ENCODE measurements around the gene IQGAP2.

The IQGAP2 gene

DNA sequence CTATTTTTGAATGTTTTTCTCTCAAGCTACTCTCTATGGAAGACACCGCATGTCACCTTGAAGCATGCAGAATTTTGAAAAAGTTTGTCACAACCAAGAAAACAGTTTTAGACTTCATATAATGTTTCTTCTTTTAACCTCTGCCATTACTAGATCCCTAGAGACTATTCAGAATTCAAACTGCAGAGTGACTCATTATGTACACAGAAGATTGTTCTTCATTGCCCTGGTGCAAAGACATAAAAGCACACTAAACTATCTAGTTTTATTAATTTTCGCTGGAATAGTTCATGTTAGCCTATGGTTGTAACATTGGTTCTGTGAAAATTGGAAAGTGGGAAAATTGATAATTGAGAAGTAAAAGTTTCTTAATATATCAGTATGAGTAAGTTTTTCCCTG lies 201.8 kb downstream of the IQGAP2 start:
- no peaks in the 10 kb centered on the region for H3K36me3 ChIP-seq (ENCODE audit: control insufficient read depth, insufficient read depth, low read length)
- no peak for DNase-seq (ENCODE audit: extremely low read depth, insufficient read length)
- TF ChIP-seq CTCF (IDR thresholded peaks at IDR 0.05; ENCODE audit: insufficient read depth, low read length, poor library complexity, severe bottlenecking): no peak

DNA sequence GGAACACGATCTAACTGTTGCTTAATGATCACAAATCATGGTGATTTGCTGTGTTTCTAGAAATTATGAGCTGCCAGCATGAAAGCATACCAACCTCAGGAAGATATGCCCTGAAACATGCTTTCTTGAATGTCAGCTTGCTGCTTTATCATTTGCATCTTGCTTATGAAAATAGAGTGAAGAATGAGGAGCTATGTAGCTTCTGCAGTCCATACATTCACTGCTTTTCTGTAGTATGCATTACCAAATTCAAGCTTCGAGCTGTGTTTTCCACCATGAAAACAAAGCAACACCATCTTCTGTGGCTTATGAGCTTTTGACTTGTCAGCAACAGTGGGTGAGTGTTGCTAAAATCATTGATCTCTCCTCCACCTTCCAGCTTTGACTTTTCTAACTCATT lies 203.6 kb downstream of the IQGAP2 start:
- H3K36me3 ChIP-seq (ENCODE audit: control insufficient read depth, insufficient read depth, low read length): peaks cover 1% of the 10 kb centered on the region; the same call in 1 of the 2 replicates
- H3K4me3 ChIP-seq (replicated peaks; ENCODE audit: low read depth, low read length): no peak overlapping the region
- DNase-seq (ENCODE audit: extremely low read depth, insufficient read length): no peak
- H3K27me3 ChIP-seq (replicated peaks; ENCODE audit: control insufficient read depth, insufficient read depth, low read length): no peaks in the 10 kb centered on the region
- no peak for TF ChIP-seq CTCF (IDR thresholded peaks at IDR 0.05; ENCODE audit: insufficient read depth, low read length, poor library complexity, severe bottlenecking)

More for the DNA sequence above, 201.8 kb downstream of the IQGAP2 start:
- no peak overlapping the region for H3K4me3 ChIP-seq (replicated peaks; ENCODE audit: low read depth, low read length)
- H3K27me3 ChIP-seq (replicated peaks; ENCODE audit: control insufficient read depth, insufficient read depth, low read length): no peaks in the 10 kb centered on the region

- Histone ChIP-seq H3K4me3 (replicated peaks; ENCODE audit: low read depth, low read length) (no peak overlapping the region), H3K36me3 (ENCODE audit: control insufficient read depth, insufficient read depth, low read length) (peaks cover 2% of the 10 kb centered on the region; the same call in 1 of the 2 replicates), H3K27me3 (replicated peaks; ENCODE audit: control insufficient read depth, insufficient read depth, low read length) (no peaks in the 10 kb centered on the region)
- DNase-seq (ENCODE audit: extremely low read depth, insufficient read length): no peak
- TF ChIP-seq CTCF (IDR thresholded peaks at IDR 0.05; ENCODE audit: insufficient read depth, low read length, poor library complexity, severe bottlenecking): no peak
Observed at GRCh38 chr5:76607353-76607871, 204.3 kb downstream of the IQGAP2 start.

DNA sequence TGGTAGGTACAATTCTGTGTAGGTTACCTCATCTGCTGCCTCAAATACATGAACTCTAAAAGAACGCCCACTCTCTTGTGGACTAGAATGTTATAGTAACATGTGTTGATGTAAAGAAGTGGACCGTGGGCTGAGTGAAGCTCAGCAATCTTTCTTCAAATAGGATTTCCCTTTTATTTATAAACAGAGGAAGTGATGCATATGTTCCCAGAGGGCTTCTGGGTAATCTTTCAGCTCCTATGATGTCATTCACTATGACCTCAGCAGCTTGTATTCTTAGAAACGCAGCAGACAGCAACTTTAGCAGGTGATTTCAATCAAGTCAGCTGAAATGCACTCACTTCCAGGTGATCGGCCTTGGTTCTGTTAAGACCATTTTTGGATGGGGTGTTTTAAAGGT lies 205.7 kb downstream of the IQGAP2 start:
- Histone ChIP-seq H3K36me3 (ENCODE audit: control insufficient read depth, insufficient read depth, low read length) (peaks cover 2% of the 10 kb centered on the region; the same call in 1 of the 2 replicates), H3K4me3 (replicated peaks; ENCODE audit: low read depth, low read length) (no peak overlapping the region), H3K27me3 (replicated peaks; ENCODE audit: control insufficient read depth, insufficient read depth, low read length) (no peaks in the 10 kb centered on the region)
- DNase-seq (ENCODE audit: extremely low read depth, insufficient read length): no peak
- TF ChIP-seq CTCF (IDR thresholded peaks at IDR 0.05; ENCODE audit: insufficient read depth, low read length, poor library complexity, severe bottlenecking): no peak

- Histone ChIP-seq H3K4me3 (replicated peaks; ENCODE audit: low read depth, low read length) (no peak overlapping the region), H3K27me3 (replicated peaks; ENCODE audit: control insufficient read depth, insufficient read depth, low read length) (no peaks in the 10 kb centered on the region), H3K36me3 (ENCODE audit: control insufficient read depth, insufficient read depth, low read length) (peaks cover 2% of the 10 kb centered on the region; the same call in 1 of the 2 replicates)
- DNase-seq (ENCODE audit: extremely low read depth, insufficient read length): no peak
- TF ChIP-seq CTCF (IDR thresholded peaks at IDR 0.05; ENCODE audit: insufficient read depth, low read length, poor library complexity, severe bottlenecking): no peak
Observed at GRCh38 chr5:76610196-76610595, 207.1 kb downstream of the IQGAP2 start.

DNA sequence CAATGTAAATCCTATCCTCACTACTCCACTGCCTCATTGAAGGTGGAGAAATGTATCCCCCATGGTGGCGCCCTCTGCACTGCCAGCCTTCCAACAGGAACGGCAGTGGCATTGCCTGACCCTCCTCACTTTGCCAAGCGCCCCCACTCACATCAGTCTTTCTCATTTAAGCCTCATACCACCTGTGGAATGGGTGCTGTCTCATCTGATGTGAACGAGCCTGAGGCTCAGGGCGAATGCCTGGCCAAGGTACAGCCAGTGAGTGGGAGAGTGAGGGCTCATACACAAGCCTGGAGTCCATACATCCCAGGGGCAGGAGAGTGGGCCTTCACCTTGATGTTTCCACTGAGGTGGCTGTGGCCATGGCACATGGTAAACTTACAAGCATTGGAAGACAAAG lies 209.9 kb downstream of the IQGAP2 start:
- H3K36me3 ChIP-seq (ENCODE audit: control insufficient read depth, insufficient read depth, low read length): peaks cover 2% of the 10 kb centered on the region; the same call in 1 of the 2 replicates
- TF ChIP-seq CTCF (IDR thresholded peaks at IDR 0.05; ENCODE audit: insufficient read depth, low read length, poor library complexity, severe bottlenecking): no peak

More for the DNA sequence above, 209.9 kb downstream of the IQGAP2 start:
- H3K27me3 ChIP-seq (replicated peaks; ENCODE audit: control insufficient read depth, insufficient read depth, low read length): no peaks in the 10 kb centered on the region
- H3K4me3 ChIP-seq (replicated peaks; ENCODE audit: low read depth, low read length): no peak overlapping the region
- no peak for DNase-seq (ENCODE audit: extremely low read depth, insufficient read length)

Data from GM06990 (cell line).